ENCODE data around the gene TPGS1. TPM values are rescaled to one million over a fixed set of nuclear protein-coding genes. Genes with fewer than 3 reads are reported as not detected.

TPGS1 gene
- total RNA-seq, 4 donors from 2014 or later: 29.5 to 64.7 (median 35.6) TPM

DNA sequence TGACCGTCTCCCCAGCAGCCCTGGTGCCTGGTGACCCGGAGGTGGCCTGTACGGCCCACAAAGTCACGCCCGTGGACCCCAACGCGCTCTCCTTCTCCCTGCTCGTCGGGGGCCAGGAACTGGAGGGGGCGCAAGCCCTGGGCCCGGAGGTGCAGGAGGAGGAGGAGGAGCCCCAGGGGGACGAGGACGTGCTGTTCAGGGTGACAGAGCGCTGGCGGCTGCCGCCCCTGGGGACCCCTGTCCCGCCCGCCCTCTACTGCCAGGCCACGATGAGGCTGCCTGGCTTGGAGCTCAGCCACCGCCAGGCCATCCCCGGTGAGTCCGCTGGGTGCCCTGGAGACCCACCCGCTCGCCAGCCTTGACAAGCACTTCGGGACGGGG is 8.8 kb upstream of the TPGS1 start:
- DNase-seq: no peak
- TF ChIP-seq, protein P1, sequence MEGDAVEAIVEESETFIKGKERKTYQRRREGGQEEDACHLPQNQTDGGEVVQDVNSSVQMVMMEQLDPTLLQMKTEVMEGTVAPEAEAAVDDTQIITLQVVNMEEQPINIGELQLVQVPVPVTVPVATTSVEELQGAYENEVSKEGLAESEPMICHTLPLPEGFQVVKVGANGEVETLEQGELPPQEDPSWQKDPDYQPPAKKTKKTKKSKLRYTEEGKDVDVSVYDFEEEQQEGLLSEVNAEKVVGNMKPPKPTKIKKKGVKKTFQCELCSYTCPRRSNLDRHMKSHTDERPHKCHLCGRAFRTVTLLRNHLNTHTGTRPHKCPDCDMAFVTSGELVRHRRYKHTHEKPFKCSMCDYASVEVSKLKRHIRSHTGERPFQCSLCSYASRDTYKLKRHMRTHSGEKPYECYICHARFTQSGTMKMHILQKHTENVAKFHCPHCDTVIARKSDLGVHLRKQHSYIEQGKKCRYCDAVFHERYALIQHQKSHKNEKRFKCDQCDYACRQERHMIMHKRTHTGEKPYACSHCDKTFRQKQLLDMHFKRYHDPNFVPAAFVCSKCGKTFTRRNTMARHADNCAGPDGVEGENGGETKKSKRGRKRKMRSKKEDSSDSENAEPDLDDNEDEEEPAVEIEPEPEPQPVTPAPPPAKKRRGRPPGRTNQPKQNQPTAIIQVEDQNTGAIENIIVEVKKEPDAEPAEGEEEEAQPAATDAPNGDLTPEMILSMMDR (IDR thresholded peaks at IDR 0.05 in 4 of 5, conservative IDR thresholded peaks at IDR 0.05 in 1 of 5): no peak
- TF ChIP-seq POLR2A (IDR thresholded peaks at IDR 0.05): no peak
- no peaks in the 10 kb centered on the region for H3K36me3 ChIP-seq
- peaks cover 0 to 7% of the 10 kb centered on the region in 2 donors for H3K4me1 ChIP-seq
- no peak overlapping the region for H3K4me3 ChIP-seq
- H3K27ac ChIP-seq: no peak overlapping the region
- intact Hi-C loops (cut with DNase I; ENCODE audit: low total_unique reads) (no loop called here), in situ Hi-C loops (cut with MboI; ENCODE audit: low sequenced_read_pairs in 4 of 4) (no loop called here)
- peaks cover 25 to 49% (median 42%) of the 10 kb centered on the region in 3 donors for H3K27me3 ChIP-seq
- H3K9me3 ChIP-seq: no peaks in the 10 kb centered on the region
- ATAC-seq: no peak

DNA sequence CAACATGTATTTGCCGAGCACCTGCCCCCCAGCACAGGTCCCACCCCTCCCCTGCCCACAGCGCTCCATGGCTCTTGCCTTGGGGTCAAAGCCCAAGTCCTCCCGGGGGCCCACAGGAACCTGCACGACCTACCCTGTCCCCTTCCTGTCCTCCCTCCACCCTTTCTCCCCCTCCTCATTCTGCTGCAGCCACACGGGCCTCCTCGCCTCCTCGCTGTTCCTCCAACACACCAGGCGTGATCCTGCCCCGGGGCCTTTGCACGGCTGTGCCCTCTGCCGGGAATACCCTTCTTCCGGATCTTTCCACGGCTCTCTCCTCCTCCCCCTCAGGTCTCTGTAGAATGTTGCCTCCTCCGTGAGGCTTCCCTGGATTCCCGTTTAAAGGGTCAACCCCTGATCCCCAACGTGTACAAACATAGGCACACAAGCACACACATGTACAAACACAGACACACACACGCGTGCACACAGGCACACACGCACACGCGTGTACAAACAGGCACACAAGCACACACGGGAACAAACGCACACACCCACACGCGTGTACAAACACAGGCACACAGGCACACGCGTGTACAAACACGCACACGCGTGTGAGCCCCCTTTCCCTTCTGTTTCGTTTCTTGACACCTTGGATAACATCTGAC is 8.2 kb upstream of the TPGS1 start:
- H3K4me1 ChIP-seq: peaks cover 0 to 7% of the 10 kb centered on the region in 2 donors
- no peak overlapping the region for H3K4me3 ChIP-seq
- ATAC-seq (no peak), DNase-seq (no peak)
- peaks cover 25 to 49% (median 42%) of the 10 kb centered on the region in 3 donors for H3K27me3 ChIP-seq
- no peaks in the 10 kb centered on the region for H3K9me3 ChIP-seq
- H3K27ac ChIP-seq: no peak overlapping the region
- H3K36me3 ChIP-seq: no peaks in the 10 kb centered on the region
- intact Hi-C loops (cut with DNase I; ENCODE audit: low total_unique reads): no loop called here
- TF ChIP-seq, protein P1 (IDR thresholded peaks at IDR 0.05 in 4 of 5, conservative IDR thresholded peaks at IDR 0.05 in 1 of 5): no peak
- no peak for TF ChIP-seq POLR2A (IDR thresholded peaks at IDR 0.05)
- in situ Hi-C loops (cut with MboI; ENCODE audit: low sequenced_read_pairs in 4 of 4): no loop called here

DNA sequence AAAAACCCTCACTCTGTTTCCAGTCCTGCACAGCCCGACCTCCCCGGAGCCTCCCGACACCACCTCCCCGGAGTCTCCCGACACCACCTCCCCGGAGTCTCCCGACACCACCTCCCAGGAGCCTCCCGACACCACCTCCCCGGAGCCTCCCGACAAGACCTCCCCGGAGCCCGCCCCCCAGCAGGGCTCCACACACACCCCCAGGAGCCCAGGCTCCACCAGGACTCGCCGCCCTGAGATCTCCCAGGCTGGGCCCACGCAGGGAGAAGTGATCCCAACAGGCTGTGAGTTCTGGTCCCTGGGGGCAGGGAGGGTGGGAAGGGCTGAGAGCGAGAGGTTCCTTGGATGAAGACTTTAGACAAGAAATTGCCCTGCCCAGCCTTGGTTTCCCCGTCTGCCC is 5.7 kb upstream of the TPGS1 start:
- DNase-seq (no peak), ATAC-seq (no peak)
- in situ Hi-C loops (cut with MboI; ENCODE audit: low sequenced_read_pairs in 4 of 4): no loop called here
- Histone ChIP-seq H3K27ac (no peak overlapping the region), H3K4me1 (peaks cover 4 to 5% of the 10 kb centered on the region in 2 donors), H3K9me3 (no peaks in the 10 kb centered on the region), H3K4me3 (no peak overlapping the region), H3K27me3 (peaks cover 17 to 31% (median 27%) of the 10 kb centered on the region in 3 donors), H3K36me3 (no peaks in the 10 kb centered on the region)
- TF ChIP-seq, protein P1 (IDR thresholded peaks at IDR 0.05 in 4 of 5, conservative IDR thresholded peaks at IDR 0.05 in 1 of 5): no peak
- no peak for TF ChIP-seq POLR2A (IDR thresholded peaks at IDR 0.05)
- intact Hi-C loops (cut with DNase I; ENCODE audit: low total_unique reads): no loop called here

DNA sequence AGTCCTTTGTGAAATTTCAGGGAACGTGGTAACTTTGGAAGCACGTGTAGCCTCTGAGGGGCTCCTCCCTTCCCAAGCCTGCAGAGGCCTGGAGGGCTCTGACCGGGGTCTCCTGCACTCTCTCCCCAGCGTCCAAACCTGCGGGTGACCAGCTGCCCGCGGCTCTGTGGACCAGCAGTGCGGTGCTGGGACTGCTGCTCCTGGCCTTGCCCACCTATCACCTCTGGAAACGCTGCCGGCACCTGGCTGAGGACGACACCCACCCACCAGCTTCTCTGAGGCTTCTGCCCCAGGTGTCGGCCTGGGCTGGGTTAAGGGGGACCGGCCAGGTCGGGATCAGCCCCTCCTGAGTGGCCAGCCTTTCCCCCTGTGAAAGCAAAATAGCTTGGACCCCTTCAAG is 2.7 kb upstream of the TPGS1 start:
- H3K4me1 ChIP-seq: peaks cover 14 to 18% of the 10 kb centered on the region in 2 donors
- DNase-seq: no peak
- intact Hi-C loops (cut with DNase I; ENCODE audit: low total_unique reads) (loop anchor here (5.0 kb wide), 1 partner anchor 128 kb away; the partner anchor contains the start of gene POLRMT), in situ Hi-C loops (cut with MboI; ENCODE audit: low sequenced_read_pairs in 4 of 4) (no loop called here)
- H3K27me3 ChIP-seq: peaks cover under 1 to 7% (median 2%) of the 10 kb centered on the region in 3 donors
- no peak for TF ChIP-seq POLR2A (IDR thresholded peaks at IDR 0.05)
- TF ChIP-seq, protein P1 (IDR thresholded peaks at IDR 0.05 in 4 of 5, conservative IDR thresholded peaks at IDR 0.05 in 1 of 5): no peak
- H3K27ac ChIP-seq: no peak overlapping the region
- no peak overlapping the region for H3K4me3 ChIP-seq
- peaks cover 0 to 4% of the 10 kb centered on the region in 2 donors for H3K36me3 ChIP-seq
- no peak for ATAC-seq
- no peaks in the 10 kb centered on the region for H3K9me3 ChIP-seq

Measured in gastrocnemius medialis (tissue), 4 donors.